NCI-H187 (cell line): ENCODE measurements around the gene CTDSP1.

Source experiments
- DNase-seq, 2 experiments: peaks; one replicate each; lab custom pipeline; 2025; lab: John Stamatoyannopoulos, UW

CTDSP1 gene

GRCh38 chr2:218399391-218400166 is at the start of gene CTDSP1:
CTDSP1 (plus strand) TSS chr2:218399868; CDS start chr2:218400091, 223 bp downstream.
- DNase-seq = peak; percentile 36 to 69

- DNase-seq = no peak
Measured at GRCh38 chr2:218354045-218354444, 45.6 kb upstream of the CTDSP1 start.

- DNase-seq = no peak
Measured at GRCh38 chr2:218354850-218355443, 44.7 kb upstream of the CTDSP1 start.

- DNase-seq = no peak
Measured at GRCh38 chr2:218357236-218358177, 42.2 kb upstream of the CTDSP1 start.

- DNase-seq = no peak
Measured at GRCh38 chr2:218360453-218360852, 39.2 kb upstream of the CTDSP1 start.

GRCh38 chr2:218362606-218363005 is 37.1 kb upstream of the CTDSP1 start:
- no peak for DNase-seq

- no peak for DNase-seq
Measured at GRCh38 chr2:218363736-218364135, 35.9 kb upstream of the CTDSP1 start.

GRCh38 chr2:218364196-218364595 is 35.5 kb upstream of the CTDSP1 start:
- no peak for DNase-seq

- DNase-seq = no peak
Measured at GRCh38 chr2:218366621-218367414, 32.9 kb upstream of the CTDSP1 start.

- DNase-seq = no peak
Measured at GRCh38 chr2:218367415-218368149, 32.1 kb upstream of the CTDSP1 start.

GRCh38 chr2:218368150-218368528 is 31.5 kb upstream of the CTDSP1 start:
- DNase-seq = no peak

GRCh38 chr2:218368621-218369153 is 31.0 kb upstream of the CTDSP1 start:
- DNase-seq = no peak

GRCh38 chr2:218369330-218369729 is 30.3 kb upstream of the CTDSP1 start:
- DNase-seq = no peak

GRCh38 chr2:218370410-218371063 is 29.1 kb upstream of the CTDSP1 start:
- no peak for DNase-seq

- DNase-seq = no peak
Measured at GRCh38 chr2:218371983-218372350, 27.7 kb upstream of the CTDSP1 start.

GRCh38 chr2:218374795-218375194 is 24.9 kb upstream of the CTDSP1 start:
- no peak for DNase-seq

- DNase-seq = no peak
Measured at GRCh38 chr2:218375212-218375611, 24.5 kb upstream of the CTDSP1 start.

- DNase-seq = no peak
Measured at GRCh38 chr2:218378053-218378452, 21.6 kb upstream of the CTDSP1 start.

GRCh38 chr2:218381916-218382366 is 17.7 kb upstream of the CTDSP1 start, which contains the start of gene SLC11A1:
SLC11A1 (plus strand) TSS chr2:218382273; CDS start chr2:218382369, 96 bp downstream.
- DNase-seq = no peak

GRCh38 chr2:218382785-218383184 is 16.9 kb upstream of the CTDSP1 start:
- DNase-seq = no peak
